ENCODE data around the gene RANBP3. TPM values are rescaled to one million over a fixed set of nuclear protein-coding genes. Genes with fewer than 3 reads are reported as not detected.
A peak's percentile ranks its signal among the peaks of the same experiment; 100 is the strongest.
"Not testable (repeated sequence)": the region's sequence is repeated elsewhere in the genome, so short reads cannot be mapped to it uniquely, and the experiment has no call there.

RANBP3 gene
- total RNA-seq, 1 donor from 2014 or later = 81.9 TPM

DNA sequence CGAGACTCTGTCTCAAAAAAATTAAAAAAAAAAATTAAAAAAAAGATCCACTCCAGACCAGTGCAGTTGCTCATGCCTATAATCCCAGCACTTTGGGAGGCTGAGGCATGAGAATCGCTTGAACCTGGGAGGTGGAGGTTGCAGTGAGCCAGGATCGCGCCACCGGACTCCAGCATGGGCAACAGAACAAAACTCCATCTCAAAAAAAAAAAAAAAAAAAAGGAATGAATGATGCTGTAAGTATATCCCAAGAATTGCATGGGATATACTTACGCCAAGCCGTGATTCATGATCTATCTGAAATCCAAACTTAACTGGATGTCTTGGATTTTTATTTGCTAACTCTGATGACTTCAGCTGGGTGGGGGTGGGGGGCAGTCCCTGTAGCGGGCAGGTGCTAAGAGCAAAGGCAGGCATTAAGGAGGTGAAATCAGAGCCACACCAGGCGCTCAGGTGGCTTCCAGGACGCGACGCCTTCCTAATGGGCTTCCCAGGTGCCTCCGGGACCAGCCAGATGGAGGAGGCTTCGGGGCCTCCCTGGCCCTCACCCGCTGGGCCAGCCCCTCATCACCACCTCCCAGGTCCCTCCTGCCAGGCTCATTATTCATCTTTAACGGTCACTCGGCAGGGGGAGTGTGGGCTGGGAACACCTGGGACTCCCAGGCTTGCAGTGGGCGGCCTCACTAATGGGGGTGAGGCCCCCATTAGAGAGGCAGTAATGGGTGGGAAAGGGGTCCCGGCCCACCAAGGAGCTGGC lies 96.2 kb downstream of the RANBP3 start:
- H3K4me3 ChIP-seq (ENCODE audit: low read depth, low read length) = no peak overlapping the region
- DNase-seq (ENCODE audit: low read depth) = no peak
- no peak for TF ChIP-seq CTCF (conservative IDR thresholded peaks at IDR 0.05; ENCODE audit: low read depth, low read length)

GRCh38 chr19:5880604-5881078 lies 97.3 kb downstream of the RANBP3 start:
- peak; percentile 33 for DNase-seq (ENCODE audit: low read depth)
- no peak for TF ChIP-seq CTCF (conservative IDR thresholded peaks at IDR 0.05; ENCODE audit: low read depth, low read length)
- H3K4me3 ChIP-seq (ENCODE audit: low read depth, low read length) = no peak overlapping the region

GRCh38 chr19:5880196-5880595 lies 97.7 kb downstream of the RANBP3 start:
- no peak for DNase-seq (ENCODE audit: low read depth)

GRCh38 chr19:5877882-5878281 lies 100.1 kb downstream of the RANBP3 start:
- no peak overlapping the region for H3K4me3 ChIP-seq (ENCODE audit: low read depth, low read length)
- DNase-seq (ENCODE audit: low read depth) = no peak
- TF ChIP-seq CTCF (conservative IDR thresholded peaks at IDR 0.05; ENCODE audit: low read depth, low read length) = no peak

More at GRCh38 chr19:5880196-5880595, 97.7 kb downstream of the RANBP3 start:
- no peak for TF ChIP-seq CTCF (conservative IDR thresholded peaks at IDR 0.05; ENCODE audit: low read depth, low read length)
- H3K4me3 ChIP-seq (ENCODE audit: low read depth, low read length) = no peak overlapping the region

- DNase-seq (ENCODE audit: low read depth) = no peak
- no peak for TF ChIP-seq CTCF (conservative IDR thresholded peaks at IDR 0.05; ENCODE audit: low read depth, low read length)
- H3K4me3 ChIP-seq (ENCODE audit: low read depth, low read length) = no peak overlapping the region
Measured at GRCh38 chr19:5877427-5877826, 100.5 kb downstream of the RANBP3 start.

DNA sequence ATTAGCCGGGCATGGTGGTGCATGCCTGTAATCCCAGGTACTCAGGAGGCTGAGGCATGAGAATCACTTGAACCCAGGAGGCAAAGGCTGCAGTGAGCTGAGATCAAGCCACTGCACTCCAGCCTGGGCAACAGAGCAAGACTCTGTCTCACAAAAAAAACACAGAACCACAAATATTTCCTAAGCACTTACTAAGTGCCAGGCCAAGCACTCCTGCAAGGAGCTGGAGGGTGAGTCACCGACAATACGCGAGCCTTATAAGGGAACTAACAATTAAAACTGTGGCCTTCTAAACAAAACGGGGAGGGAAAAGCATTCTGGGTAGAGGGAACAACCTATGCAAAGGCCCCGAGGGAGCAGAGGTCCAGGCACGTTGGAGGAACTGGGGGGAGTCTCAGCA lies 103.4 kb downstream of the RANBP3 start:
- H3K4me3 ChIP-seq (ENCODE audit: low read depth, low read length); DNase-seq (ENCODE audit: low read depth): not testable (repeated sequence)

DNA sequence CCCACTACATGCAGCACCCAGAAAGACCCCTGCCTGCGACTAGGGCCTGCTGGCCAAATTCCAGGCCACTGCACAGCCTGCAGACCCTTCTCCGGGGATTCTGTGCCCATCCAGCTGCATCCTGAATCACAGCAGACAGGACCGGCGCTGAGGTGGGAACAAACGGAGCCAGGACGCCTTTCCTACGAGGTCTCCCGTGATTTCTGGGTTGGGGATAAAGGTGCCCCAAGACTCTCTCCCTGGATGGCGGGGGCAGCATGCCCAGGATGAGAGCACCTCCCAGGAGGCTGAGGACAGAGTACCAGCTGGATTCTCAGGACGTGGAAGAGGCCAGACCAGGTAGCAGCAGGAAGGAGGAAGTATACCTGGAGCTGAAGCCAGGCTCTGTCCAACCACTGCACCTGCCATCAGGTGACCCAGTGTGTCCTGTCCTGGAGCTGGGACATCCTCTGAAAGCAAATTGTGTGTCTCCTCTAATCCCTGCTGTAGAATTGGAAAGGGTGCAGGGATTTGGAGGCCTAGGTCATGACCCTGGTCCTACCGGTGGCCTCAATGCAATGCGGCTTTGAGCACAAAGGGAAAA lies 104.2 kb downstream of the RANBP3 start:
- no peak overlapping the region for H3K4me3 ChIP-seq (ENCODE audit: low read depth, low read length)
- TF ChIP-seq CTCF (conservative IDR thresholded peaks at IDR 0.05; ENCODE audit: low read depth, low read length) = no peak
- no peak for DNase-seq (ENCODE audit: low read depth)
